ENCODE results near the gene EFCAB3. TPM values are rescaled to one million over a fixed set of nuclear protein-coding genes. Genes with fewer than 3 reads are reported as not detected.

Gene EFCAB3
- total RNA-seq, 2 experiments from 2014 or later: not detected

Other genes with a start within 250 kb of the EFCAB3 start
- 10 to 100 TPM; 25.9 to 31.8 TPM for gene METTL2A, start 43.3 kb downstream of the EFCAB3 start, total RNA-seq
- 10 to 100 TPM; 37.4 to 60.2 TPM for gene TLK2, start 98.3 kb downstream of the EFCAB3 start, total RNA-seq
- 10 to 100 TPM; 10.5 to 11.3 TPM for gene MRC2, start 247.1 kb downstream of the EFCAB3 start, total RNA-seq